GM21367 (cell line): Measurements from ENCODE around the gene MRPS16.

Source experiments
- ATAC-seq: cut with Tn5 transposase; IDR thresholded peaks from one replicate; pipeline ENCODE4 v1.9.1; 2021; ENCODE audit not compliant: unreplicated experiment

MRPS16 gene

GRCh38 chr10:73244866-73245477 lies 7.5 kb downstream of the MRPS16 start:
- ATAC-seq: no peak

GRCh38 chr10:73239908-73240307 lies 12.5 kb downstream of the MRPS16 start:
- no peak for ATAC-seq

GRCh38 chr10:73238990-73239566 lies 13.4 kb downstream of the MRPS16 start:
- no peak for ATAC-seq

GRCh38 chr10:73234695-73235094 lies 17.7 kb downstream of the MRPS16 start:
- ATAC-seq: no peak

GRCh38 chr10:73233883-73234282 lies 18.6 kb downstream of the MRPS16 start:
- no peak for ATAC-seq

GRCh38 chr10:73232887-73233286 lies 19.6 kb downstream of the MRPS16 start:
- ATAC-seq: no peak

GRCh38 chr10:73229567-73229966 lies 22.9 kb downstream of the MRPS16 start:
- no peak for ATAC-seq

GRCh38 chr10:73228247-73228646 lies 24.2 kb downstream of the MRPS16 start:
- ATAC-seq: no peak

- no peak for ATAC-seq
Observed at GRCh38 chr10:73226663-73227062, 25.8 kb downstream of the MRPS16 start.

GRCh38 chr10:73225518-73225917 lies 26.9 kb downstream of the MRPS16 start:
- ATAC-seq: no peak

- no peak for ATAC-seq
Observed at GRCh38 chr10:73220989-73221388, 31.5 kb downstream of the MRPS16 start.

- ATAC-seq: no peak
Observed at GRCh38 chr10:73219384-73219783, 33.1 kb downstream of the MRPS16 start.

GRCh38 chr10:73218431-73219191 lies 33.8 kb downstream of the MRPS16 start:
- ATAC-seq: no peak

- no peak for ATAC-seq
Observed at GRCh38 chr10:73217628-73218027, 34.8 kb downstream of the MRPS16 start.

- ATAC-seq: no peak
Observed at GRCh38 chr10:73215749-73216148, 36.7 kb downstream of the MRPS16 start.

- ATAC-seq: no peak
Observed at GRCh38 chr10:73211106-73211811, 41.2 kb downstream of the MRPS16 start.

- no peak for ATAC-seq
Observed at GRCh38 chr10:73210395-73211105, 41.9 kb downstream of the MRPS16 start.

GRCh38 chr10:73209705-73210104 lies 42.7 kb downstream of the MRPS16 start:
- ATAC-seq: no peak

- ATAC-seq: no peak
Observed at GRCh38 chr10:73207883-73208282, 44.6 kb downstream of the MRPS16 start.

- ATAC-seq: no peak
Observed at GRCh38 chr10:73206385-73206784, 46.1 kb downstream of the MRPS16 start.

GRCh38 chr10:73205890-73206289 lies 46.6 kb downstream of the MRPS16 start:
- no peak for ATAC-seq
